Calu3 (cell line): Measurements from ENCODE around the gene LGALS7. TPM values are rescaled to one million over a fixed set of nuclear protein-coding genes. Genes with fewer than 3 reads are reported as not detected.
"Not testable (repeated sequence)": the region's sequence is repeated elsewhere in the genome, so short reads cannot be mapped to it uniquely, and the experiment has no call there.

Experiments
- BruUV-seq: library from RNA; stranded (reverse); fragments of 400-500 nt; replicated peaks from 2 replicates; lab custom pipeline; 2021; lab: Mats Ljungman, UMichigan
- CTCF ChIA-PET: fragments of 300-600 bp; sonication (Branson Sonifier 250); formaldehyde crosslinking; loops from one replicate; lab custom pipeline; 2022; ENCODE audit warnings: antibody characterized with exemption; lab: Charles Lee
- DNase-seq: peaks from one replicate; pipeline ENCODE4 v3.0.0; 2022
- H3K27ac Mint-ChIP-seq: one replicate; pipeline ENCODE4 v1.8.0; 2022; ENCODE audit warnings: mixed read lengths; ENCODE audit not compliant: unreplicated experiment
- H3K27me3 Mint-ChIP-seq: one replicate; pipeline ENCODE4 v1.8.0; 2022; ENCODE audit warnings: mixed read lengths; ENCODE audit not compliant: unreplicated experiment
- H3K36me3 Mint-ChIP-seq: one replicate; pipeline ENCODE4 v1.8.0; 2022; ENCODE audit warnings: mild to moderate bottlenecking, moderate library complexity, mixed read lengths; ENCODE audit not compliant: insufficient read depth, unreplicated experiment
- H3K4me1 Mint-ChIP-seq: one replicate; pipeline ENCODE4 v1.8.0; 2022; ENCODE audit warnings: mild to moderate bottlenecking, low read depth, mixed read lengths; ENCODE audit not compliant: unreplicated experiment
- H3K4me3 Mint-ChIP-seq: one replicate; pipeline ENCODE4 v1.8.0; 2022; ENCODE audit warnings: mild to moderate bottlenecking, low read depth, moderate library complexity, mixed read lengths; ENCODE audit not compliant: unreplicated experiment
- H3K9me3 Mint-ChIP-seq: one replicate; pipeline ENCODE4 v1.8.0; 2022; ENCODE audit warnings: low read depth, mixed read lengths; ENCODE audit not compliant: unreplicated experiment
- CTCF ChIP-seq: fragments of 200-600 bp; IDR thresholded peaks from one replicate; pipeline ENCODE4 v1.8.0; 2022; ENCODE audit warnings: antibody characterized with exemption; ENCODE audit not compliant: unreplicated experiment
- intact Hi-C: fragments of 100-400 bp; cut with micrococcal nuclease; formaldehyde crosslinking; loops from one replicate; pipeline ENCODE4 v1.10.0; 2022; ENCODE audit not compliant: unreplicated experiment
- total RNA-seq: library from RNA; stranded (reverse); gene quantifications from 2 replicates; pipeline ENCODE4 v1.2.3, GENCODE V29; 2022

LGALS7 gene
- total RNA-seq, 1 experiment from 2014 or later, result not detected

DNA sequence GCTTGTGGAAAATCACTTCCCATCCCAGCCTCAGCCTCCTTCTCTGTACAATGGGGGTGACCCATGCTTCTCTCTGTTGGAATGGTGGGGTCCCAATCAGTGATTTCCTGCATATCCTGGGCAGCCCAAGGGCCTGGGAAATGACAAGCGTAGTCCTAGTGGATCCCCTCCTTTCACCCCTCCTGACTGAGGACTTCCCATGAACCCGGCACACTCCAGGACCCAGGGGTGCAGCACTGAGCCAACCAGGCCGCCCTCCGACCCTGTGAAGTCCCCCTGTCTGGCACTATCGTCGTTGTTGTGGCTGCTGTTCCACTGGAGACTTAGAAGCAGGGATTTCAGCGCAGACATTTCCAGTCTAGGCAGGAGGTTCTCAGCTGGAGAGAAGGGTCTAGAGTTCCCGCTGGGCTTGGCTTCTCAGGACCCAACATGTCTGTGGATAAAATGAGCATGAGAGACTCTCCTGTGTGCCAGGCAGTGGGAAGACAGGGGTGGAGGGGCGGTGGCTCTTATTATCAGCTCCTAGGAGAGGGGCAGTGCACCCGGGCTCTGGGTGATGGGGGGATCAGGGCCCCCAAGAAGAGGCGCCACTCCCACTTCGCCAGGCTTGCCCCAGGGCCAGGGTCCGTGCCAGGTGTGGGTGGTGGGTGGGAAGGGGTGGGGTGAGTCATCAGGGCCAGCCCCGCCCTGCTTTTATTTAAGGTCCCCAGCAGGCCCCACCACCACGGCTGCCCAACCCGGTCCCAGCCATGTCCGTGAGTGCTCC, 15.3 kb upstream of the LGALS7 start, which contains the start of gene LGALS7B:
TSS of gene LGALS7B (plus strand) at position 723 of the 766 bp plus-strand sequence. CDS start at position 750, 27 bp downstream.
- Mint-ChIP-seq H3K4me3 (no peak within 1 kb of the TSS), H3K27me3 (no peaks in the 10 kb centered on the region), H3K36me3 (no peaks in the 10 kb centered on the region), H3K9me3 (no peaks in the 10 kb centered on the region), H3K4me1 (peaks cover 24% of the 10 kb centered on the region), H3K27ac (peak within 1 kb of the TSS; percentile 19)
- BruUV-seq, result no TSS peak
- no peak for TF ChIP-seq CTCF
- intact Hi-C loops, result no loop called here
- CTCF ChIA-PET, result no interaction called here
- DNase-seq, result no peak

- no peak for DNase-seq
- CTCF ChIA-PET, result no interaction called here
- no peaks in the 10 kb centered on the region for H3K27me3 Mint-ChIP-seq
- intact Hi-C loops, result no loop called here
- H3K36me3 Mint-ChIP-seq, result no peaks in the 10 kb centered on the region
- BruUV-seq, result no TSS peak
- no peaks in the 10 kb centered on the region for H3K9me3 Mint-ChIP-seq
- peaks cover 24% of the 10 kb centered on the region for H3K4me1 Mint-ChIP-seq
- H3K27ac Mint-ChIP-seq, result no peak overlapping the region
- no peak overlapping the region for H3K4me3 Mint-ChIP-seq
- no peak for TF ChIP-seq CTCF
Measured at GRCh38 chr19:38786572-38787265, 13.4 kb upstream of the LGALS7 start.

- H3K27me3 Mint-ChIP-seq, intact Hi-C loops, H3K27ac Mint-ChIP-seq, H3K4me3 Mint-ChIP-seq, BruUV-seq, DNase-seq, H3K9me3 Mint-ChIP-seq, CTCF ChIA-PET, H3K36me3 Mint-ChIP-seq: not testable (repeated sequence)
- peaks cover 24% of the 10 kb centered on the region for H3K4me1 Mint-ChIP-seq
Measured at GRCh38 chr19:38786061-38786460, 12.7 kb upstream of the LGALS7 start.

DNA sequence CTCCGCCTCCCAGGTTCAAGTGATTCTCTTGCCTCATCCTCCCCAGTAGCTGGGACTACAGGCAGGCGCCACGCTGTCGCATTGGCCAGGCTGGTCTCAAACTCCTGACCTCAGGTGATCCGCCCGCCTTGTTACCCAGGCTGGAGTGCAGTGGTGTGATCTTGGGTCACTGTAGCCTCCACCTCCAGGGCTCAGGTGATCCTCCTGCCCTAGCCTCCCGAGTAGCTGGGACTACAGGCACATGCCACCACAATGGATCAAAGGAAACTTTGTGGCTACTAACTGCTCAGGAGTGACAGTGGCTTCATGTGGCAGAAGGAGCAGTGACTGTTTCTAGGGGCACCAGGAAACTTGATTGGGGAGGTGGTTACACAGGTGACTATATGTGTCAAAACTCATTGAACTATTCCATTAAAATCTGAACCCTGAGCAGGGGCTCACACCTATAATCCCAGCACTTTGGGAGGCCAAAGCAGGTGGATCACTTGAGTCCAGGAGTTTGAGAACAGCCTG, 11.9 kb upstream of the LGALS7 start:
- no peak for TF ChIP-seq CTCF

More for the DNA sequence above, 11.9 kb upstream of the LGALS7 start:
- no peak overlapping the region for H3K4me3 Mint-ChIP-seq
- no peak for DNase-seq
- CTCF ChIA-PET, result no interaction called here
- no peaks in the 10 kb centered on the region for H3K27me3 Mint-ChIP-seq
- no peak overlapping the region for H3K27ac Mint-ChIP-seq
- no TSS peak for BruUV-seq
- peaks cover 24% of the 10 kb centered on the region for H3K4me1 Mint-ChIP-seq
- H3K9me3 Mint-ChIP-seq, result no peaks in the 10 kb centered on the region
- no peaks in the 10 kb centered on the region for H3K36me3 Mint-ChIP-seq
- intact Hi-C loops, result no loop called here
